GM10266 (cell line): ENCODE measurements around the gene CAMSAP2.

Experiments
- DNase-seq: peaks from one replicate; pipeline ENCODE4 v3.0.0; 2012; ENCODE audit errors: extremely low spot score
- CTCF ChIP-seq: IDR thresholded peaks from 2 replicates; pipeline ENCODE4 v1.5.1; 2012; ENCODE audit warnings: mild to moderate bottlenecking, low read depth; ENCODE audit not compliant: control insufficient read depth, insufficient read depth; ENCODE audit errors: missing control alignments

The CAMSAP2 gene

GRCh38 chr1:200751717-200752116 is 13.0 kb downstream of the CAMSAP2 start:
- TF ChIP-seq CTCF, result no peak
- DNase-seq, result no peak

- no peak for DNase-seq
- no peak for TF ChIP-seq CTCF
Observed at GRCh38 chr1:200753650-200754198, 15.0 kb downstream of the CAMSAP2 start.

GRCh38 chr1:200755456-200755855 is 16.8 kb downstream of the CAMSAP2 start:
- no peak for DNase-seq
- TF ChIP-seq CTCF, result no peak

GRCh38 chr1:200762089-200762488 is 23.4 kb downstream of the CAMSAP2 start:
- no peak for DNase-seq
- TF ChIP-seq CTCF, result no peak

GRCh38 chr1:200767321-200767720 is 28.6 kb downstream of the CAMSAP2 start:
- TF ChIP-seq CTCF, result no peak
- no peak for DNase-seq

- DNase-seq, result no peak
- no peak for TF ChIP-seq CTCF
Observed at GRCh38 chr1:200771625-200772555, 33.2 kb downstream of the CAMSAP2 start.

GRCh38 chr1:200774311-200774710 is 35.6 kb downstream of the CAMSAP2 start:
- no peak for DNase-seq
- TF ChIP-seq CTCF, result no peak
